ENCODE data around the gene ERC1. TPM values are rescaled to one million over a fixed set of nuclear protein-coding genes. Genes with fewer than 3 reads are reported as not detected.
"Not testable (repeated sequence)": the region's sequence is repeated elsewhere in the genome, so short reads cannot be mapped to it uniquely, and the experiment has no call there.

ERC1 gene
- total and polyA plus RNA-seq, 2 donors (not counting 1 experiment from before 2014, with no cell fraction given) = 19.7 to 34.5 TPM

DNA sequence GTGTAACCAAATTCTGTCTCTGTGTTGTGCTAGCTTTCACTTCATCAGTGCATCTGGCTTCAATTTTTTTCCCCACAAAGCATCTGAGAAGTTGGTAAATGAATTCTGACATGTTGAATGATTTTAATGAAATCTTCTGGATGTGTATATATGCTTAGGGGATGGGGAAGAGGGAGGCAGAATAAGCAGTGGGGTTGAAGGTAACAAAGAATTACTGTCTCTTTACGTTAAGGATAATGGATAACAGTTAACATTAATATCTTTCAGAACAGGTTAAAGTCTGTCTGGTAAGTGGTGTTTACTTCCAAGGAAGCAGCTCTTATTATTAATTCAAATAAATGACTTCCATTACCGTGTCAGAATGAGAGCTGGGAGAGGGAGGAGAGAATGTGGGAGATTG lies 261.7 kb downstream of the ERC1 start:
- no peak for DNase-seq (ENCODE audit: low read depth in 2 of 2)
- Histone ChIP-seq H3K27ac (ENCODE audit: insufficient read depth, low read length) (no peak overlapping the region), H3K9ac (ENCODE audit: insufficient read depth, low read length) (no peak overlapping the region), H4K20me1 (ENCODE audit: control insufficient read depth, extremely low read depth, insufficient read depth, low read length) (no peaks in the 10 kb centered on the region), H3K4me2 (ENCODE audit: extremely low read depth, insufficient read depth, low read length) (no peak overlapping the region), H3K27me3 (ENCODE audit: control insufficient read depth, insufficient read depth, low read length) (no peaks in the 10 kb centered on the region), H3K4me1 (ENCODE audit: control insufficient read depth, extremely low read depth, insufficient read depth, low read length) (no peaks in the 10 kb centered on the region), H3K4me3 (replicated peaks in 1 of 4; ENCODE audit: control extremely low read depth in 1 of 4, insufficient read depth in 1 of 4, low read depth in 3 of 4, low read length in 4 of 4) (no peak overlapping the region), H3K36me3 (ENCODE audit: control insufficient read depth, insufficient read depth, low read length) (peaks cover 4% of the 10 kb centered on the region), H3K79me2 (ENCODE audit: control insufficient read depth, insufficient read depth, low read length) (no peaks in the 10 kb centered on the region), H3K9me3 (ENCODE audit: control insufficient read depth, insufficient read depth, low read depth, low read length) (no peaks in the 10 kb centered on the region), H2AFZ (ENCODE audit: low read length) (no peak overlapping the region)
- TF ChIP-seq EZH2 (IDR thresholded peaks at IDR 0.05; ENCODE audit: low read length, missing control alignments) = no peak
- TF ChIP-seq, protein P1, sequence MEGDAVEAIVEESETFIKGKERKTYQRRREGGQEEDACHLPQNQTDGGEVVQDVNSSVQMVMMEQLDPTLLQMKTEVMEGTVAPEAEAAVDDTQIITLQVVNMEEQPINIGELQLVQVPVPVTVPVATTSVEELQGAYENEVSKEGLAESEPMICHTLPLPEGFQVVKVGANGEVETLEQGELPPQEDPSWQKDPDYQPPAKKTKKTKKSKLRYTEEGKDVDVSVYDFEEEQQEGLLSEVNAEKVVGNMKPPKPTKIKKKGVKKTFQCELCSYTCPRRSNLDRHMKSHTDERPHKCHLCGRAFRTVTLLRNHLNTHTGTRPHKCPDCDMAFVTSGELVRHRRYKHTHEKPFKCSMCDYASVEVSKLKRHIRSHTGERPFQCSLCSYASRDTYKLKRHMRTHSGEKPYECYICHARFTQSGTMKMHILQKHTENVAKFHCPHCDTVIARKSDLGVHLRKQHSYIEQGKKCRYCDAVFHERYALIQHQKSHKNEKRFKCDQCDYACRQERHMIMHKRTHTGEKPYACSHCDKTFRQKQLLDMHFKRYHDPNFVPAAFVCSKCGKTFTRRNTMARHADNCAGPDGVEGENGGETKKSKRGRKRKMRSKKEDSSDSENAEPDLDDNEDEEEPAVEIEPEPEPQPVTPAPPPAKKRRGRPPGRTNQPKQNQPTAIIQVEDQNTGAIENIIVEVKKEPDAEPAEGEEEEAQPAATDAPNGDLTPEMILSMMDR (conservative IDR thresholded peaks at IDR 0.05 in 1 of 2, IDR thresholded peaks at IDR 0.05 in 1 of 2; ENCODE audit: low read depth in 1 of 2, low read length in 2 of 2) = no peak

DNA sequence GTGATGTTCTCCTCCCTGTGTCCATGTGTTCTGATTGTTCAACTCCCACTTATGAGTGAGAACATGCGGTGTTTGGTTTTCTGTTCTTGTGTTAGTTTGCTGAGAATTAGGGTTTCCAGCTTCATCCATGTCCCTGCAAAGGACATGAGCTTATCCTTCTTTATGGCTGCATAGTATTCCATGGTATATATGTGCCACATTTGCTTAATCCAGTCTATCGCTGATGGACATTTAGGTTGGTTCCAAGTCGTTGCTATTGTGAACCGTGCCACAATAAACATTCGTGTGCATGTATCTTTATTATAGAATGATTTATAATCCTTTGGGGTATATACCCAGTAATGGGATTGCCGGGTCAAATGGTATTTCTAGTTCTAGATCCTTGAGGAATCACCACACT lies 264.1 kb downstream of the ERC1 start:
- not testable (repeated sequence) for DNase-seq (ENCODE audit: low read depth in 2 of 2); H4K20me1 ChIP-seq (ENCODE audit: control insufficient read depth, extremely low read depth, insufficient read depth, low read length); H3K9me3 ChIP-seq (ENCODE audit: control insufficient read depth, insufficient read depth, low read depth, low read length)

DNA sequence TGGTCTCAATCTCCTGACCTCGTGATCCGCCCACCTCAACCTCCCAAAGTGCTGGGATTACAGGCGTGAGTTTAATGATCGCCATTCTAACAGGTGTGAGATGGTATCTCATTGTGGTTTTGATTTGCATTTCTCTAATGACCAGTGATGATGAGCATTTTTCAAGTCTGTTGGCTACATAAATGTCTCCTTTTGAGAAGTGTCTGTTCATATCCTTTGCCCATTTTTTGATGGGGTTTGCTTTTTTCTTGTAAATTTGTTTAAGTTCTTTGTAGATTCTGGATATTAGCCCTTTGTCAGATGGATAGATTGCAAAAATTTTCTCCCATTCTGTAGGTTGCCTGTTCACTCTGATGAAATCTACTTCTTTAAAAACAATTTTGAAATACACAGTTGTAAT lies 264.8 kb downstream of the ERC1 start:
- not testable (repeated sequence) for H3K79me2 ChIP-seq (ENCODE audit: control insufficient read depth, insufficient read depth, low read length); H3K27me3 ChIP-seq (ENCODE audit: control insufficient read depth, insufficient read depth, low read length); H3K36me3 ChIP-seq (ENCODE audit: control insufficient read depth, insufficient read depth, low read length); H2AFZ ChIP-seq (ENCODE audit: low read length); H3K9me3 ChIP-seq (ENCODE audit: control insufficient read depth, insufficient read depth, low read depth, low read length); H3K9ac ChIP-seq (ENCODE audit: insufficient read depth, low read length); H3K4me2 ChIP-seq (ENCODE audit: extremely low read depth, insufficient read depth, low read length); DNase-seq (ENCODE audit: low read depth in 2 of 2); H3K4me3 ChIP-seq (replicated peaks in 1 of 4; ENCODE audit: control extremely low read depth in 1 of 4, insufficient read depth in 1 of 4, low read depth in 3 of 4, low read length in 4 of 4); H3K27ac ChIP-seq (ENCODE audit: insufficient read depth, low read length); H3K4me1 ChIP-seq (ENCODE audit: control insufficient read depth, extremely low read depth, insufficient read depth, low read length); H4K20me1 ChIP-seq (ENCODE audit: control insufficient read depth, extremely low read depth, insufficient read depth, low read length)

More for the DNA sequence above, 264.1 kb downstream of the ERC1 start:
- H3K27ac ChIP-seq (ENCODE audit: insufficient read depth, low read length); H3K79me2 ChIP-seq (ENCODE audit: control insufficient read depth, insufficient read depth, low read length); H3K4me1 ChIP-seq (ENCODE audit: control insufficient read depth, extremely low read depth, insufficient read depth, low read length); H3K9ac ChIP-seq (ENCODE audit: insufficient read depth, low read length); H3K36me3 ChIP-seq (ENCODE audit: control insufficient read depth, insufficient read depth, low read length); H2AFZ ChIP-seq (ENCODE audit: low read length); H3K4me2 ChIP-seq (ENCODE audit: extremely low read depth, insufficient read depth, low read length); H3K27me3 ChIP-seq (ENCODE audit: control insufficient read depth, insufficient read depth, low read length); H3K4me3 ChIP-seq (replicated peaks in 1 of 4; ENCODE audit: control extremely low read depth in 1 of 4, insufficient read depth in 1 of 4, low read depth in 3 of 4, low read length in 4 of 4): not testable (repeated sequence)

DNA sequence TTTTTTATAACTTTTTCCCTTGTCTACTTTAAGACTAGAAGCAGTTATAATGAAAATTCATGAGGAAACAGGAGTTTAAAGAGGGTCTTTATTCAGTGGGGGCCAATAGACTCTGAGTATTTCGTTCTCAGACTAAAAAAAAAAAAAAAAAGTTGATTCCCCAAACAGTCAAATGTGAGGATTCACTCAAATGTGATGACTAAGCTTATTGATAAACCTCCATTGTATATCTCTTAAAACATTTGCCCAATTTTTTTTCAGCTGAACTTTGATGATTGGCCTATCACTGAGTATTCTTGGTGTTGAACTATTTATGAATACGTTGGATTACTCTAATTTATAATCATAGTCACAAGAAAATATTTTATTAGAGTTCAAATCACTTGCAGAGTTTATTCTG lies 265.3 kb downstream of the ERC1 start:
- no peaks in the 10 kb centered on the region for H3K79me2 ChIP-seq (ENCODE audit: control insufficient read depth, insufficient read depth, low read length)
- no peaks in the 10 kb centered on the region for H3K9me3 ChIP-seq (ENCODE audit: control insufficient read depth, insufficient read depth, low read depth, low read length)
- no peaks in the 10 kb centered on the region for H4K20me1 ChIP-seq (ENCODE audit: control insufficient read depth, extremely low read depth, insufficient read depth, low read length)
- H3K27ac ChIP-seq (ENCODE audit: insufficient read depth, low read length) = no peak overlapping the region
- DNase-seq (ENCODE audit: low read depth in 2 of 2) = no peak
- H3K36me3 ChIP-seq (ENCODE audit: control insufficient read depth, insufficient read depth, low read length) = peaks cover 4% of the 10 kb centered on the region
- H3K27me3 ChIP-seq (ENCODE audit: control insufficient read depth, insufficient read depth, low read length) = no peaks in the 10 kb centered on the region
- no peaks in the 10 kb centered on the region for H3K4me1 ChIP-seq (ENCODE audit: control insufficient read depth, extremely low read depth, insufficient read depth, low read length)
- H3K4me3 ChIP-seq (replicated peaks in 1 of 4; ENCODE audit: control extremely low read depth in 1 of 4, insufficient read depth in 1 of 4, low read depth in 3 of 4, low read length in 4 of 4) = no peak overlapping the region
- H3K4me2 ChIP-seq (ENCODE audit: extremely low read depth, insufficient read depth, low read length) = no peak overlapping the region
- H2AFZ ChIP-seq (ENCODE audit: low read length) = no peak overlapping the region
- H3K9ac ChIP-seq (ENCODE audit: insufficient read depth, low read length) = no peak overlapping the region
- TF ChIP-seq EZH2 (IDR thresholded peaks at IDR 0.05; ENCODE audit: low read length, missing control alignments) = no peak
- TF ChIP-seq, protein P1 (conservative IDR thresholded peaks at IDR 0.05 in 1 of 2, IDR thresholded peaks at IDR 0.05 in 1 of 2; ENCODE audit: low read depth in 1 of 2, low read length in 2 of 2) = no peak
